IPS-NIHi11 (cell line): Measurements from ENCODE around the gene SHC4.
"Not testable (repeated sequence)": the region's sequence is repeated elsewhere in the genome, so short reads cannot be mapped to it uniquely, and the experiment has no call there.

Experiments
- DNase-seq: peaks from one replicate; pipeline ENCODE4 v3.0.0; 2012; ENCODE audit warnings: mixed read lengths, low spot score

Gene SHC4

DNA sequence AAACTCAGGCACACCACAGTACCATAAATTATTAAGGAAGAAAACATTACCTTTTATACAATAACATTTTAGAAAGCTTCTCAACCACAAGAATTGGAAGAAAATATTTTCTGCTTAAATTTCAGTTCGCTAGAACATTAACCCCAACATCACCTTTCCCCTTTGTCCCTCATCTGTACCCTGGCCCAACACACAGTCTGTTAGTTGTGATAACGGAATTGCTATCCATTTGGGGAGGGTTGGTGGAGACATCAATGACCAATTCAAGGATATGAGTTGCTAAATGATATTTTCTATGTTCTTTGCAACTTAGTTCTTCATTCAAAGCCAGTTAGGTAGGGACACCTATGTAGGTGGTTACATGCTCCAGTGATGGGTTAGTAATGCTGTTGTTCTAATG, 80.0 kb downstream of the SHC4 start:
- no peak for DNase-seq

DNA sequence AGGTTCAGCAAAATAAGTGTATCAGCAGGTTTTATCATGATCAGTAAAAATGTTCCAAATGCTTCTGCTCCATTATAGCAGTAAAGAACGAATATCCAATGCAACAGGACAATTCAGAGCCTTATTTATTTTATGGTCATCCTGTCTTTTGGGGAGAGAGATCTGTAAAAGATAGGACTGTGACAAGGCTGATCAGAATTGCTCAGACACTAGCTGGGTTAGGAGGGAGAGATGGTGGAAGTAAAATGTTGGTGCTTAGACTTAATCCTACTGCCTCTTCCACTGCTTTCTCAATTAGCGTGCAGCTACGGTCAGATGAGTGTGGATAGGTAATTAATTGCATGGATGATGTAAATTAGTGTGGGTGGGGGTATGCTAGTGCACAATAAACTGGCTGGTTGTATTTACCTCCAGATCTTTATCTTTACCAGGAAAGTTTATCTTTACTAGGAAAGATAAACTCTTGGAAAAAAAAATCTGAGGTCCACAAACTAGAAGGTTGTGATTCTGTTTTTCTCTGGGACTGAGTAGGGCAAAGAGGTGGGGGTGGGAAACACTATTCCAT, 83.6 kb downstream of the SHC4 start:
- no peak for DNase-seq

DNA sequence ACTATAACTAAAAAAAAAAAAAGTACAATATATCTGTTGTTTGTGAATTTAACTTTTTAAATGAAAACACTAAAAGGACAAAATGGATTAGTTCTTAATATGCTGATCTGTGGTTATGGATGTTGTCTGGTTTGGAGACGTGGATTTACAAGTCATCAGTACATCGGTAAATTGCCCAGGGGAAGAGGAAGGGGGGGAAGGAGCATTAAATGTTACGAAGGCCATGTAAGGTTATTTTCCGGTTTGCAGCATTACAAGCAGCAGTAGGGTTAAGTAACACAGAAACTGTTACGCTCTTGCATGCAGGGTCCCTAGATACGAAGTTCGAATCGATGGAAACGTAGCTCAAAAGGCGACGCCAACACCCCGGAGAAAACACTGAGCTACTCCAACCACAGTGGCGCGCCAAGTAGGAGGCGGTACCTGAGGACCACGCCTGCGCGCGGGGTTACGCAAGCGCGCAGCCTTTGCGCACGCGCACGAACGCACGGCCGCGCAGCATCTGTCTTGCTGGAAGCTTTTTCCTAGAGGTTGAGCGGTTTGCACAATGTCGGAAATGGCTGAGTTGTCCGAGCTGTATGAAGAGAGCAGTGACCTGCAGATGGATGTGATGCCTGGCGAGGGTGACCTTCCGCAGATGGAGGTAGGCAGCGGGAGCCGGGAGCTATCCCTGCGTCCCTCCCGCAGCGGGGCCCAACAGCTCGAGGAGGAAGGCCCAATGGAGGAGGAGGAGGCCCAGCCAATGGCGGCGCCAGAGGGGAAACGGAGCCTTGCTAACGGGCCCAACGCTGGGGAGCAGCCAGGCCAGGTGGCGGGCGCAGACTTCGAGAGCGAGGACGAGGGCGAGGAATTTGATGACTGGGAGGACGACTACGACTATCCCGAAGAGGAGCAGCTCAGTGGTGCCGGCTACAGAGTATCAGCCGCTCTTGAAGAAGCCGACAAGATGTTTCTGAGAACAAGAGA, 85.8 kb downstream of the SHC4 start, which contains the start of gene EID1:
EID1 (plus strand) TSS at position 505 of the 966 bp plus-strand sequence; CDS start at position 548, 43 bp downstream.
- DNase-seq: peak; percentile 92

DNA sequence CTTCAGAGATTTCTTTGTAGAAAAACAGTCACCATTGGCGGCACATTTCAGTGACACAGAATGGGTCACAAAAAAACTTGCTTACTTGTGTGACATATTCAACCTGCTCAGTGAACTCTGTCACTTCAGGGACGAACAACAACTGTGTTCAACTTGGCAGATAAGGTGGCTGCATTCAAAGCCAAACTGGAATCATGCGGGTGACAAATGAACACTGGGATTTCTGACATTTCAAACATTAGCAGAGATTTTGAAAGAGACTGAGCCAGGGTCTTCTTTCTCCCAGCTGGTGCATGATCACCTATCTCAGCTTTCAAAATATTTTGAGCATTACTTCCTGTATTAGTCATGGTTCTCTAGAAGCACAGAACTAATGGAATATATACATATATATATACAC, 87.7 kb downstream of the SHC4 start:
- DNase-seq: no peak

DNA sequence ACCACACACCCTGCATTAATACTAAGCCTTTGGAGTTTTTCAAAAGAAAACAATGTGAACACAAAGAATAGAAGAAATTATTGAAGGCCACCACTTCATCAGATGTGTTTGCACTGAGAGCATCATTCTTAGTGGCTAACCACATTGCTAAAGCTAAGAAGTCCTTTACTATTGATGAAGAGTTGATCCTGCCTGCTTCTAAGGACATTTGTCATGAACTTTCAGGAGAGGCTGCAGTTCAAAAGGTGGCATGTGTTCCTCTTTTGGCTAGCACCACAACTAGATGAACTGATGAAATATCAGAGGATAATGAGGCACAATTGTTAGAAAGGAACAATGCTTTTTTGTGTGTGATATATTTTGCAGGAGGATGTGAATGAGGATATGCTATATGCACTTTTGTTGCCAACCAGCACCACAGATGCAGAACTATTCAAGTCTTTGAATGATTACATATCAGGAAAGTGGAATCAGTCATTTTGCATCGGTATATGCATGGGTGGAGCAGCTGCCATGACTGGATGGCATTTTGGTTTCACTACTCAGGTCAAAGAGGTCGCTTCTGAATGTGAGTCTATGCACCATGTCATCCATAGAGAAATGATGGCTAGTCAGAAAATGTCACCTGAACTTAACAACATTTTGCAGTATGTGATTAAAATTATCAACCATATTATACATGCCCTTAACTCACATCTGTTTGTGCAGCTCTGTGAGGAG, 88.3 kb downstream of the SHC4 start:
- DNase-seq: no peak

DNA sequence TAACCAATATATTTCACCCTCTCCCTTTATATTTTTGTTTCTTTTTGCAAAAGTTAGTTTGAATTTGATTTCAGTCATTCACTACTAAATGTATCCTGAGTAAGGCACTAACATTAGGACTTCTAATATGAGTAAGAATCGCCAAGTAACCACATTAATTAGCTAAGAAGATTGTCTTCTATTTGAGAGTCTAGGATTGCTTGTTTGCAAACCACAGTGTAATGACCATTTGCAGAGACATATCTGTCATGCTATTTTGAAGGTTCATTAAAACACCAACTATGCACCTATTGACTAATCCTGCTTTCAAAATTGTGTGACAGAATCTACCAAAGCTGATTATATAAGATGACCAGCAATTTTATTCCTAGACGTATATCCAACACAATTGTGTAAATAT, 91.1 kb downstream of the SHC4 start:
- no peak for DNase-seq

DNA sequence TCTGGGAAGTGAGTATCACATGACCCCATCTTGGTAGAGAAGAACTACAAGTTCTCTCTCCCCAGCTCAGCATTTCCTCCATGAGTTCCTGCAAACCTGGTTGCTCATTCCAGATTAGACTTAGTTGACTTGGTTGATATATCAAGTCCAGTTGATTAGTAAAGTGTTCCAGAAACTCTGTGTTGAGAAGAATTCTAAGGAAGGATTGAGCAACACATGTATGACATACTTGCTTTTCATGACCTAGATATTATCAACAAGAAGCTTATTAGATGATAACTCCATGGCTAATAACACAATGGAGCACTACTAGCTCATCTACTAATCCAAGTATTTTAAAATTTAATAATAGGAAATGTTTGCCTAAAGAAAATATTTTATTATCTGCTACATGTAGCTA, 92.2 kb downstream of the SHC4 start:
- DNase-seq: no peak

DNA sequence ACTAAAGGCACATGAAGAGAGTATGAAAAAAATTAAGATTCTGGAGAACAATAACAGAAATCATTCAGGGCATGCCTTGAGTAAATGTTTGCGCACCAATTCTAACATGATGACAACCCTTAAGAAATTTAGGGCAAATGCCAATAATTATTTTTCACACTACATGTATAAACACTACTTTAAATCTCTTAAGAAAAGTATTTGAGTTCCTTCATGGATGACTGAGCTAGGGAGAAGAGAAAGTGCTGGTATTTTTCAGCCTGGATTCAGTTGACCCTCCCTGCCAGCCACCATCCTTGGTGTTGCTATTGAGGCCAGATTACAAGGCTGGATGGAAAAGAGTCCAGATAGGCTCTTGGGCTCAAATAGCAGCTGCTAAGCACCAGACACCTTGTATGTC, 93.8 kb downstream of the SHC4 start:
- no peak for DNase-seq

DNA sequence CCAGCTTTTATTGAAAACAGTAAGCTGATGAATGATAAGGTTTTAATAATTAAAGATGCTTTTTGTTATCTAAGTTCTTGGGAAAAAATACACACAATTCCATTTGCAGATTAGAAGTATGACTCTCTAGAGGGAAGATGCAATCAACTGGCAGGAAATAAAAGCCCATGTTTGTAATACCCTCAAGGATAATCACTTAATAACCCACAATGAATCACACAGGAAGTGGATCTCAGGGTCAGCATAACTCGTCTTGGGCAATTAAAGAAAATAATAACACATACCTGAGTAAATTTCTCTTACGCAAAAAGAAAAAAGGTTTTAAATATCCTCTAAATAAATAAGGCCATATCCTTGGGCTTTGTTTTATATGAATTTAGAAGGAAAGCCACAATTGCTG, 95.2 kb downstream of the SHC4 start:
- no peak for DNase-seq

DNA sequence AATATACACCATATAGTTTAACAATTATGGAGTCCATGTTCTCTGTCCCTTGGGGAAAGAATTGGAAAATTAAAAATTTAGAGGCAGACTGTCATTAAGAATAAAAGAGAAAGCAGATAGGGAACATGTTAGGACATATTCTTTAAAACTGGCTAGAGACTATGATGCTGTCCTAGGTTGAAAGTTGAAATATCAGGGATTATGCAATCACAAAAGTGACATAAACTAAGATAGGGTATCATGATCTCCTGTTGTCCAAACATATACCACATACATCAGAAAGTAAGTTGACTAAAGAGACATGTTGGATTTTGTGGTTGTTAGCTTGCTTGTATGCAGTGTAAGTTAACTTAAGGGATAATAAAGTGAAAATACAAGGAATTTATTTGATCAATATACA, 95.7 kb downstream of the SHC4 start:
- DNase-seq: no peak

DNA sequence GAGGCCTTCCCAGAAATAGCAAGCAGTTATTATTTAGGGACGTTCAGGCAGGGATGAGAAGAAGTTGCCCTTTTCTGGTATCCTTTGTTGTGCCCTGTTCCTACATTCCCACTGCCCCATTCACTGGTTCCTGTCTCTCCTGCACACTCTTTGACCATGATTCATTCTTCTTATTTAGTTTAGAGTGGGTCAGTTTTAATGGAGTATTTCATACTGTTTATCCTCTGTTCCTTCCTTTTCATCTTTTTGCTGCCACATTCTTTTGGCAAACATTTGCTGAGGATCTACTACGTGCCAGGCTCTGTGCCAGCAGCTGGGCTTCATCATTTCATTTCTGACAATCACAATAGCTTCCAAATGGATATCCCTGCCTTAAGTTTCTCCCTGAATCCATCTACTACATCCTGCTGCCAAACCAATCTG, 97.6 kb downstream of the SHC4 start:
- no peak for DNase-seq

DNA sequence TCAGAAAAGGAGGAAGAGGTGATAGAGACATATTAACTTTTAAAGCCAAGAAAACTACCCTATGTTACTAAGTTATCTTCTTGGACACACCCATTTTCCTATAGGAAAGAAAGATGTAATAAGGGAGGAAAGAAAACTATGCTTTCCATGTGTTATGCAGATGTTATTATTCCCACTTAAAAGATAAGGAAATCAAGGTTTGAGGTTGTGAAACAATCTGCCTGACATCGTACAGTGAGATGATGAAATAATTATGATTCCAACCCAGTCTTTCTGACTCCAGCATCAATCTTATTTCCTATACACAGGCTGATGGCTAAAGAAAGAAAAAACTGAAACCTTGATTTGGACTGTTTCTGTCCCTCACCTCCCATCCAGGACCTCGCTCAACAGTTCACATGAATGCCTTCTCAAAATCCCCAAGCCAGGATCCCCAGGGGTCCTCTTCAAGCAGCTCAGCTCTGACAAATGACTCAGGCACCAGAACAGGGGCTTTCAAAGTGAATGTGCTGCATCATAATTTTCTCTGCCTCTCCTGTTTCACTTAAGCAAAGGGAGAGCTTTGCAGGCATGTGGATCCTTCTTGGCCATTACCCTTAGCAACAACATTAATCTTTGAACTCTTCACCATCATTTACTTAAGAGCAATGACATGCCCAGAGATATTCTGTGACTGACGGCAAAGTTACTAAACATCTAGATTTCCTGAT, 98.2 kb downstream of the SHC4 start:
- DNase-seq: no peak

DNA sequence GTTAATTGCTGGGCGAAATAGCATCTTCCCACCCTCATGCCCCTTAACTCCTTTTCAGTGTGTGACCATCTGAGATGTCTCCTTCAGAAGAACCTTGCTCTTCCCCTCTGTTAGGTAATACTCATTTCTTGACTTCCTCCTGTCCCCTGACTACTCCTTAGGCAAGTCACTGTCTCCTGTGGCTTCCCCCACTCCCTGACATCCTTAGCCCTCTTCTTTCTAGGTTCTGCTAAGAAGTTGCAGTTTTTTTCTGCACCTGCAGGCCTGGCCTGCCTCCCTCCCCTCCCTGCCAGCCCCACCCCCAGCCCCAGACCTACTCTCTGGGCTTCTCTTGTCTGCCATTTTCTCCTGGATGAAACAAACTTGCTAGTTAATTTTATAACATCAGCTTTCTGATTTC, 101.0 kb downstream of the SHC4 start:
- DNase-seq: no peak

DNA sequence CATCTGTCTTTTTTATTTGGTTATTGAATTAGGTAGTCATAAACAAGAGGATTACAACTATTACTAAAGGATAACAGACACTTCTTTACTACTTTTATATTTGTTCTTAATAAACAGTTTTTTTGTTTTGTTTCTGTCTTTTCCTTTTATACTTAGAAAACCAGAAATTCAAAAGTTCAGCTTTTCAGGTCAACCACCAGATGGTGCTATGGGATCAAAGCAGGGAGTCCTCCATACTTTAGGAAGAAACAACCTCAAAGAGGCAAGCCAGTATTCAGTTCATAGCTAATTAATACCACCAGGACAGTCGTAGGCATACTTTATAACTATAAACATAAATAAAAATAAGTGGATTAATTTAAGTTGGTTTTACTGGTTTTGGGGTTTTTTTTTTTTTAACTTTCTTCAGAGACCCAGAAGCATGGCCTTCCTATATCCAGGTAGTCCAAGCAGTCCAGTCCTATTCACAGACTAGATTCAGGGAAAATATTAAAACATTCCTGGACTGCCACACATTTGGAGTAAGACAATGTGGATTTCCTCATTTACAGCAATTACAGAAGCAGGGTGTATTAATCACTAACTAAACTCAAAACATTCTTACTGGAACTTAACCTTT, 101.8 kb downstream of the SHC4 start:
- DNase-seq: peak; percentile 55

DNA sequence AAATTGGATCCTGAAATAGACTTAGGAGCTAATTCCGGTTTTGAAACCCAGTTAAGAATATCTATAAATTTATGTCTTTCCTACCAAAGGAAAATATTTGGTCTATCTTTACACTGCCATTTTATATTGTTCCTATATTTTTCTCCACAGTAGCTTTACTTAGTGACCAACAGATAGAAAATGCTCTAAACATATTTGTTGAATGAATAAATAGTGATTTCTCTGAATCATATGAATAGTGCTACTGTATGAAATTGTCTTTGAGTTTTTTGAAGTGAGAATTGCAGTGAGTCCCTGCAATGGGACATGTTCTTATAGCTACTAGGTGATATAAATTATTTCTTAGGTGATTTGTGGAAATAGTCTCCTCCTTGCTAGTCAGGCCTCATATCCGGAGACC, 104.3 kb downstream of the SHC4 start:
- no peak for DNase-seq

DNA sequence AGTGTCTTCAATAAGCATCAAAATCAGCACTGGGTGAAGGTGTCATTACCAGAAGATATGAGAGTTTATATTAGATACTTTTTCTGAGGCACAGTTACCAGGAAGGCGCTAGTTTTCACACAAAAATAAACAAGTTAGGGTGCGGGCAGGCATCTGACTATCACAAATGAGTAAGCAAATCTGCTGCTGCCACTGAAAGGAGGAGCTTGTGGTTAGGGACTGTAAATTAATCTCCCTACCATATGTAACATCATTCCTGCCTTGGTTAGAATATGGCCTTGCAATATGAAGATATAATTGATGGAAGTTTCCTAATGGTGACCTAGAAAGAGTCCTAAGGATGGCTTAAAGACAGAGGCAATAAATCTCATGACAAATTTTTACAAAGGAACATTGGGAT, 105.3 kb downstream of the SHC4 start:
- DNase-seq: no peak

DNA sequence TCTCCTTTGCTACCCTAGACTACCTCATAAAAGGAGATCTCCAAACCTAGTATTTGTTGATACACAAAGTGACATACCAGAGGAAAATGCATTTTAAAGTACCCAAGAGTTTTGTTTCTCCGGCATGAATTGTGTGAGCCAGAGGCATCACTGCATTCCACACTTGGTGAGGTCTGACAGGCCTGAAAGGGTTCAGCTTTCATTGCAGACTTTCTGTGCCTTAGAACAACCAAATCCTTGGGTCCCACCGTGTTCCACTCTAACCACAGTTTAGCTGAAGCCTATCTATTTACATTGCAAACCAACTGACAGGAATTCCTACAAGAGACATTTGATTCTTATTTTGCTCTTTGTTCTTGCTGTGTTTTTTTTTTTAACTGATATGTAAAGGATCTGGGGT, 106.8 kb downstream of the SHC4 start:
- peak; percentile 35 for DNase-seq

DNA sequence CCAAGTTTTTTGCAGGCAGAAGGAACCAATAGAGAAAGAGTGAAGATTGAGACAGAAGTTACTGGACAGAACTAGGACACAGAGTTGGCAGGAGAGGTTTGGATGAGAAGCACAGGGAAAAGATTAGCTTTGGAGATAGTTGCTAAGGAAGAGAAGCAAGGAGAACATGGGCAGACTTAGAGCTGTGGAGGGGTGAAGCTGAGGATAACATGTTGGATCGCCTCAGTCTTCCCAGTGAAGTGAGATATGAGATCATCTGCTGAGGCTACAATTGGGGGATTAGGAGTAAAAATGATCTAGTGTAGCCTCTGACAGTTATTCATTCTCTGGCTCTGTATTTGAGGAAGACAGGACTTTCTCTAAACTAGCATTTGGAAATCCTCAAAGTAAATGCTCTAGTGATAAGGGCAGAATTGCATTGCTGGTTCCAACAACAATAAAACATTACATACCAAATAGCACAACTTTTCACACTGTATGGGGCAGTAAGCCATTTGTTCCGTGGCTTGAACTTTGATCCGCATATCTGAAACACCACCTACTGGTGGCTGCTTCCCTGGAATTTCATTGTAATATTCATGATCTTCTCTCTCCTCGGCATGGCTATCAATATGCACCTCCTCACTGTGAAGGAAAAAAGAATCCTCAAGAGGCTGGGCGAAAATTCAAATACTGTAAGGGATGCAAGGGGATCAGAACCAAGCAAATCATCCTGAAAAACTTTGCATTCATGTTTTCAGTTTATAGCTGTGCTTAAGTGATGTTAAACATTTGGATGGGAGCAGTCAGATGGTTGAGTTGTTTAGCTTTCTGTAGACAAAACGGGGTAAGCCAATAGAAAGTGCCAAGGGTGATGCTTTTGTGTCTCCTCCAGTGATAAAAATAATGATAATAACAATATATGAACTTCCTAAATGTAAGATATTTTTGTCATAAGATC, 107.9 kb downstream of the SHC4 start:
- peak; percentile 39 for DNase-seq

DNA sequence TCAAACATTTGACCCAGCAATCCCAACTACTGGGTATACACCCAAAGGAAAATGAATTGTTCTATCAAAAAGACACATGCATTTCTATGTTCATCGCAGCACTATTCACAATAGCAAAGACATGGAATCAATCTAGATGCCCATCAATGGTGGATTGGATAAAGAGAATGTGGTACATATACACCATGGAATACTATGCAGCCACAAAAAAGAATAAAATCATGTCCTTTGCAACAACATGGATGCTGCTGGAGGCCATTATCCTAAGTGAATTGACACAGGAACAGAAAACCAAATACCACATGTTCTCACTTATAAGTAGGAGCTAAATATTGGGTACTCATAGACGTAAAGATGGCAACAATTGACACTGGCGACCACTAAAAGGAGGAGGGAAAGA, 109.3 kb downstream of the SHC4 start:
- DNase-seq: not testable (repeated sequence)

DNA sequence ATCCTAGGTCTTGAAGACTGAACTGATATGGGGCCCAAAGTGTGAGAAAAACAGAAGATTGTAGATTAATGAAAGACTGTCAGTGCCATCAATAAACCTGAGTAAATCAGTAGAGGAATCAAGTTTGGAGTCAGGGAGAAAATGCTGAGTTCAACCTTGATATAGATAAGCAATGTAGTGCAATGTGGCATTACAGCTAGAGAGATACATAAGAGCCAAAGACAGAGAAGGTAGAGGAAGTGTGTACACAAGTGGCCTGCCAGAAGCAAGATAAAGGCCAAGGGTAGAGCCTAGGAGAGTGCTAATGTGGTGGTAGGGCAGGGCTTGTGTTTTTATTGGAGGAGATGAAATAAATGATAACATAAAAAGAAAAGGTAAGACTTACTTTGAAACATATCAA, 111.8 kb downstream of the SHC4 start:
- DNase-seq: no peak

DNA sequence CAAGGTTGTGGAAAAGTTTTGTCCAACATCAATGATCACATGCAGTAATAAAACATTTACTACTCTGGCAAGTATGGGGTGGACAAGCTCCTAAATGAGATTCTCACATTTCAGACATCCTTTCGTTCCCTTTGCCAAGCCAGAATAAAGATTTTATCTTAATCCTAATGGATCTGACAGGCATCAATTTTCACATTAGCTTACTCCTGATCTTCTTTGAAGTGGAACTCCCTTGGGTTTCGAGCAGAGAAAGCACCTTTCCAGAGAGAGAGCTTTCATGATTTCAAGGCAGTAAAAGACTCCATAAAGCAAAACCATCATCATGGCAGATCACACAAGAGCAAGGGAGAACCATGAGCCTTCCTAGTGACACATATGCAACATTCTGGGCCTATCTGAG, 113.1 kb downstream of the SHC4 start:
- no peak for DNase-seq
